ENCODE measurements around the gene CDX1. TPM values are rescaled to one million over a fixed set of nuclear protein-coding genes. Genes with fewer than 3 reads are reported as not detected.
A peak's percentile ranks its signal among the peaks of the same experiment; 100 is the strongest.

CDX1 gene
- total and polyA plus RNA-seq, 2 experiments from 2014 or later: 0.62 TPM; not detected in 1

DNA sequence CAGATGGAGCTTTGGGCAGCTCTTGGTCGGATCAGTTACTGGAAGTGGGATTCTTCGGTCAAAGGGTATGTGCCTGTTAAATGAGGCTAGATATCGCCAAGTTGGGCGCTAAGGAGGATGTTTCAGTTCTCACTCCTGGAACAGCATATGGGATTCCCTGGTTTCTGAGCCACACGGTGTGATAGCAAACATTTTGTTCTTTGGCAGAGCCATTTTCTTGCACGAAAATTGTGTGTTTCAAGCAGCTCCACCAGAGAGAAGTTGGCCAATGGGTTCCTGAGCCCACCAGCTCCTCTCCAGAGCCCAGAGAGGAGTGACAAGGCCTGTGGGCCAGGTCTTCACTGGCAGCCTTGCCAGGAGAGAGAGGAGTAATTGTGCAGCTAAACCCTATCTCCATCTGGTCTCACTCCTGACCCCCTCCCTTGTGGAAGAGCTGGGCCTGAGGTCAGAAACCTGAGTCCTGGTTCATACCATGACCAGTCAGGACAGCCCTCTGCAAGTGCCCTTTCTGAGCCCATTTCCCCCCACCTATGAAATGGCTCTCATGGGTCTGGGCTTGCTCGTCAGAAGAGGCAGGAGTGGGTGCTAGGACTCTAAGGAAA lies 12.5 kb downstream of the CDX1 start:
- Histone ChIP-seq H3K27me3 (peaks cover 4% of the 10 kb centered on the region), H3K4me3 (no peak overlapping the region), H3K36me3 (no peaks in the 10 kb centered on the region), H3K4me1 (ENCODE audit: low read depth) (peaks cover 3% of the 10 kb centered on the region), H3K9me3 (ENCODE audit: low read depth) (no peaks in the 10 kb centered on the region), H3K27ac (no peak overlapping the region)
- DNase-seq (ENCODE audit: low read depth in 1 of 2, low spot score in 1 of 2): no peak
- TF ChIP-seq, protein P1, sequence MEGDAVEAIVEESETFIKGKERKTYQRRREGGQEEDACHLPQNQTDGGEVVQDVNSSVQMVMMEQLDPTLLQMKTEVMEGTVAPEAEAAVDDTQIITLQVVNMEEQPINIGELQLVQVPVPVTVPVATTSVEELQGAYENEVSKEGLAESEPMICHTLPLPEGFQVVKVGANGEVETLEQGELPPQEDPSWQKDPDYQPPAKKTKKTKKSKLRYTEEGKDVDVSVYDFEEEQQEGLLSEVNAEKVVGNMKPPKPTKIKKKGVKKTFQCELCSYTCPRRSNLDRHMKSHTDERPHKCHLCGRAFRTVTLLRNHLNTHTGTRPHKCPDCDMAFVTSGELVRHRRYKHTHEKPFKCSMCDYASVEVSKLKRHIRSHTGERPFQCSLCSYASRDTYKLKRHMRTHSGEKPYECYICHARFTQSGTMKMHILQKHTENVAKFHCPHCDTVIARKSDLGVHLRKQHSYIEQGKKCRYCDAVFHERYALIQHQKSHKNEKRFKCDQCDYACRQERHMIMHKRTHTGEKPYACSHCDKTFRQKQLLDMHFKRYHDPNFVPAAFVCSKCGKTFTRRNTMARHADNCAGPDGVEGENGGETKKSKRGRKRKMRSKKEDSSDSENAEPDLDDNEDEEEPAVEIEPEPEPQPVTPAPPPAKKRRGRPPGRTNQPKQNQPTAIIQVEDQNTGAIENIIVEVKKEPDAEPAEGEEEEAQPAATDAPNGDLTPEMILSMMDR (IDR thresholded peaks at IDR 0.05; ENCODE audit: low read depth, low read length): no peak

DNA sequence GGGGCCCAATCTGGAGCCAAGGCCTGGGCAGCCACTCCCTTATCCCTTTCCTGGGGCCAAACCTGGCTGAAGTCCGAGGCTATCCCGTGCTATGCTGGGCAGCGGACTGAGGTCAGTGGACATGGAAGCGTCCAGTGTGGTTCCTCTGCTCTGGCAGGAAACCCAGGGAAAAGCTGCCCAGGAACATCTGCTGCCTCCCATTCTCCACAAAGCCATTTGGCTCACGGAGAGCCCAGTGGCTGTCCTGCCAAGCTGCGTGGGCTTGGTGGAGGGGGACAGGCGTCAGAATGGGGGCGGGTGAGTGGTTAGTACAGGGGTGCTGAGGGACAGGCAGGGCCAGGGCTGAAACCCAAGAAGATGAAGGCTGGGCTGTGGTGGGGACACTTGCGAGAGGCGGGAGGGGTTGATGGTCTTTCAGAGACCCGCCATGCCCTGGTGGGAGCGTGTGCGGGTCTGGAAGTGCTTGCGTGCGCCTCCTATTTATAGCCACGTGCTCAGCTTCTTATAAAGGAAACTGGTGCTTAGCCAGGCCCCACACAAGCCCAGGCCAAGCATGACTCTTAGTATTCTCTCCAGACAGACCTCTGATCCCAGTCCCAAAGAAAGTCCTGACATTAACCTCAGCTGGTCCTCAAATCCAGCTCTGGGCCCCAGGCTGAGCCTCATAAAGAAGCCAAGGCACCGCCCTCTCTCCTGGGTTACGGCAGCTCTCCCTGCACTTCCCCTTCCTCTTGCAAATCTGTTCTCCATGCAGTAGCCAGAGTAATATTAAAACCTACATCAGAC lies 13.9 kb downstream of the CDX1 start:
- Histone ChIP-seq H3K27ac (no peak overlapping the region), H3K27me3 (peaks cover 4% of the 10 kb centered on the region), H3K4me1 (ENCODE audit: low read depth) (peaks cover 3% of the 10 kb centered on the region), H3K4me3 (no peak overlapping the region), H3K9me3 (ENCODE audit: low read depth) (no peaks in the 10 kb centered on the region), H3K36me3 (no peaks in the 10 kb centered on the region)
- TF ChIP-seq, protein P1 (IDR thresholded peaks at IDR 0.05; ENCODE audit: low read depth, low read length): no peak
- DNase-seq (ENCODE audit: low read depth in 1 of 2, low spot score in 1 of 2): peak; percentile 29 to 72

DNA sequence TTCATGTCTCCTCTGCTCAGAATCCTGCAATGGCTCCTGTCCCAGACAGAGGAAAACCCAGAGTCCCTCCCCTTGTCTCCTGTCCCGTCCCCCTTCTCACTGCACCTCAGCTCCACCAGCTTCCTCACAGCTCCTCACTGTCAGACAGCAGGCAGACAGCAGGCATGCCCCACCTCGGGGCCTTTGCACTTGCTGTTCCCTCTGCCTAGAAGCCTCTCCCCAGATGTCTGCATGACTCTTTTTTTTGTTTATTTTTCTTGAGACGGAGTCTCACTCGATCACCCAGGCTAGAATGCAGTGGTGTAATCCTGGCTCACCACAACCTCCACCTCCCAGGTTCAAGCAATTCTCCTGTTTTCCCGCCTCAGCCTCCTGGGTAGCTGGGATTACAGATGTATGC lies 14.4 kb downstream of the CDX1 start:
- peak in 1 of 2 donors; percentile 12 for DNase-seq (ENCODE audit: low read depth in 1 of 2, low spot score in 1 of 2)
- no peak overlapping the region for H3K4me3 ChIP-seq
- H3K4me1 ChIP-seq (ENCODE audit: low read depth): peaks cover 3% of the 10 kb centered on the region
- peaks cover 4% of the 10 kb centered on the region for H3K27me3 ChIP-seq
- no peak overlapping the region for H3K27ac ChIP-seq
- H3K36me3 ChIP-seq: no peaks in the 10 kb centered on the region
- TF ChIP-seq, protein P1 (IDR thresholded peaks at IDR 0.05; ENCODE audit: low read depth, low read length): no peak
- H3K9me3 ChIP-seq (ENCODE audit: low read depth): no peaks in the 10 kb centered on the region

DNA sequence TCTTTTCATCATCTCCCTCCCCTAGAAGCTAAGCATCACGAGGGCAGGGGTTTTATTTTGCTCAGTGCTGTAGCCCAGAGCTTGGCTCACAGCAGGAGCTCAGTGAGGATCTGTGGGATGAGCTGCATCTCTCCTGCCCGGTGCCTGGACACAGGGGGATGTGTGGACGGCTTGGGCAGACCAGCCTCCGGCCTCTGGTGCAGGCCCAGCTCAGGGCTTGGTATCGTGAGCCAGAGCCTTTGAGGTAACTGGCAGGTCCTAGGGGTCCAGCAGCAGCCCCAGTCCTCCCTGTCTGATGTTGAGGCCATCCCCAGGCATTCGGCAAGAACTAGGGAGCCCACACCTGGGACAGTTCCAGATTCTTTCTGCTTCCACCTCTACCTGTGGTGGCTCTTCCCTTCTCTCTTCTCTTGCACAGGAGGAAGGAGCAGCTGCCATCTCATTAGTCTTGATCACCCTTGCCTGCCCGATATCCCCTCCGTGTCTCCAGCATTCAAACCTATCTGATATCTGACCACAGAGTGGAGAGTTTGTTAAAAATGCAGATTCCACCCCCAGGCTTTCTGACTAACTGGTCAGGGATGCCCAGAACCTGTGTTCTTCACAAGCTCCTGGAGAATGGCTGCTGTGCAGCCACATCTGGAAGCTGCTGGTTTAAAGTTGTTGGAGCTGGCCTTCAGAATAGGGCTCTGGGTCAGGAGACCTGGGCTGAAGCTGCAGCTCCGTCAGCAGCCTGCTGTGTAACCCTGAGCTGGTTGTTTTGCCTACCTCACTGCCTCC lies 15.4 kb downstream of the CDX1 start:
- Histone ChIP-seq H3K9me3 (ENCODE audit: low read depth) (no peaks in the 10 kb centered on the region), H3K36me3 (no peaks in the 10 kb centered on the region), H3K27ac (no peak overlapping the region), H3K4me1 (ENCODE audit: low read depth) (peaks cover 3% of the 10 kb centered on the region), H3K4me3 (no peak overlapping the region), H3K27me3 (peaks cover 10% of the 10 kb centered on the region)
- no peak for DNase-seq (ENCODE audit: low read depth in 1 of 2, low spot score in 1 of 2)
- TF ChIP-seq, protein P1 (IDR thresholded peaks at IDR 0.05; ENCODE audit: low read depth, low read length): no peak

DNA sequence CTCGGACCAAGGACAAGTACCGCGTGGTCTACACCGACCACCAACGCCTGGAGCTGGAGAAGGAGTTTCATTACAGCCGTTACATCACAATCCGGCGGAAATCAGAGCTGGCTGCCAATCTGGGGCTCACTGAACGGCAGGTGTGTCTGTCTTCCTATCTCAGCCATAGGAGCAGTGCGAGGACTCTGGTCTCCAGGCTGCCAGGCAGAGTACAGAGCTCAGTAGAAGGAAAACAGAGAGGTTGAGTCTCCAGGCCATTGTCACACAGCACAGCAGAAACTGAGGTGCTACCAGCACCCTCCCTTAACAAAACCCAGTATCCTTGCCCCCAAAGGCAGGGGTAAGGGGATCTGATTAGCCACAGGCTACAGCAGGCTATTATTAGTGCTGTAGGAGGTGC lies 16.2 kb downstream of the CDX1 start:
- TF ChIP-seq, protein P1 (IDR thresholded peaks at IDR 0.05; ENCODE audit: low read depth, low read length): no peak
- peaks cover 18% of the 10 kb centered on the region for H3K27me3 ChIP-seq

More for the DNA sequence above, 16.2 kb downstream of the CDX1 start:
- Histone ChIP-seq H3K36me3 (no peaks in the 10 kb centered on the region), H3K4me3 (no peak overlapping the region), H3K27ac (no peak overlapping the region), H3K9me3 (ENCODE audit: low read depth) (no peaks in the 10 kb centered on the region), H3K4me1 (ENCODE audit: low read depth) (peaks cover 3% of the 10 kb centered on the region)
- DNase-seq (ENCODE audit: low read depth in 1 of 2, low spot score in 1 of 2): no peak

All from cardiac muscle cell (in vitro differentiated cells and primary cell).